NCI-H526 (cell line): Measurements from ENCODE around the gene ZP3.
"Not testable (repeated sequence)": the region's sequence is repeated elsewhere in the genome, so short reads cannot be mapped to it uniquely, and the experiment has no call there.

Experiments
- DNase-seq, 2 experiments: peaks; one replicate each; lab custom pipeline; 2025; lab: John Stamatoyannopoulos, UW

ZP3 gene

DNA sequence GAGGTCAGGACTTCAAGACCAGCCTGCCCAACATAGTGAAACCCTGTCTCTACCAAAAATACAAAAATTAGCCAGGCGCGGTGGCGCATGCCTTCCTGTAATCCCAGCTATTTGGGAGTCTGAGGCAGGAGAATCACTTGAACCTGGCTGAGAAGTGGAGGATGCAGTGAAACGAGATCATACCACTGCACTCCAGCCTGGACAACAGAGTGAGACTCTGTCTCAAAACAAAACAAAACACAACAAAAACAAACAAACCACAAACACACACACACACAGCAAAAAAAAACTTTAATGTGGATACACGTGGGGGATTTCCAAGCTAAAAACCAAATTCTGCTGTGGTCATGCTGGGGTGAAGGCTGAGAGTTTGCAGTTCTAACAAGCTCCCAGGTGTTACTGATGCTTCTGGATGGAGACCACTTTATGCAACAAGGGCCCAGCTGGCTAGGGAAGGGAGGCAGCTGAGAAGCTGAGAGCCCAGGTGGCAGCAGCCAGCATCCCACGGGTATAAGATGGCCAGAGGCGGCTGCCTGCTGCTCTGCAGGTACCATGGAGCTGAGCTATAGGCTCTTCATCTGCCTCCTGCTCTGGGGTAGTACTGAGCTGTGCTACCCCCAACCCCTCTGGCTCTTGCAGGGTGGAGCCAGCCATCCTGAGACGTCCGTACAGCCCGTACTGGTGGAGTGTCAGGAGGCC, at the start of gene ZP3:
Gene ZP3, plus strand, starts transcription at position 538 of the 699 bp plus-strand sequence. Its CDS starts 15 bp downstream, at position 553.
- no peak for DNase-seq

DNA sequence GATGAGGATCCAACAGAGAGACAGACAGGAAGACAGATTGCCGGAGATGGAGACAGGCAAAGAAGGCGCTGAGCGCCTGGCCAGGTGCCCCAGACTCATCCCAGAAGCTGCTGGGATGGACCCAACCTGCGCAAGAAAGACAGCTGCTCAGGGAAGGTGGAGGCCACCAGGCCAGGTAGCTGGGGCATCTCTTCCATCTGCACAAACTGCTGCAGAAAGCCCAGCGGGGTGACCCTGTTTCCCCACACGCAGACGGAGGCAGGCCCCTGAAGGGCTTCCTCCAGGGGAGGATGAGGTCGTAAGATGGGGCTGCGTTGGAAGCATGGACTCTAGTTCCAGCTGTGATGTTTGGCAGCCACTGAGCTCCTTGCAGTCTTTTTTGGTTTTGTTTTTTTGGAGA, 49.5 kb upstream of the ZP3 start:
- no peak for DNase-seq

DNA sequence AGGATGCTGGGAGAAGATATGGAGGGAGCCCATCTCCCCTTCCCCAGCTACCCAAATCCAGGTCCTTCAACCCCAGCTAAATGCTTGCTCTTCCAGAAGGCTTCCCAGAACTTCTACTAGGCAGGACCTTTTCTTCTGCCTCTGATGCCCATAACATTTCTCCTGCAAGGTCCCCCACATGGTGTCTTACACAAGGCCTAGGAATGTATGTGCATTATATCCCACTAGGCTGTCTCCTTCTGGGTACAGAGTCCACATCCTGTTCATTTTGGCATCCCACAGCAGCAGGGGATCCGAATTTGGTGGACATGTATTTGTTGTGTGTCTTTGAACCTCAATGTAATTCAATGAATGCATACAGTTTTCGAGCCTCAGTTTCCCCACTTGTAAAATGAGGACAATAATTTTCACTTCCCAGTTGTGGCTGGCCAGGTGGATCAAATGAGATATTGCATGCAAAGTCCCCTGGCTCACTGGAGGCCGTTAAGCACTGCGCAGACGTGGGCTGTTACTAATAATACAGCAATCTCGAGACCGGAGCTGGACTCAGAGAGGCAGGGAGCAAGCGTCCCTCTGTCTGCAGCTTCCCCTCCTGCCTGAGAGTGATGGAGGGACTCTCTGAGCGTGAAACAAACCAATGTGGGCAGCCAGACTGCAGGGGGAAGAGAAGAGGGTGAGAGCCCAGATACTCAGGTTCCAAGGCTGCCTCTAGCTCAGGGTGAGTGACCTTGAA, 47.4 kb upstream of the ZP3 start:
- DNase-seq, result peak in 1 of 2 experiments; percentile 40

- DNase-seq, result no peak
These were observed 44.2 kb upstream of the ZP3 start for GRCh38 chr7:76380623-76380966.

GRCh38 chr7:76381814-76382213, 42.9 kb upstream of the ZP3 start:
- no peak for DNase-seq

DNA sequence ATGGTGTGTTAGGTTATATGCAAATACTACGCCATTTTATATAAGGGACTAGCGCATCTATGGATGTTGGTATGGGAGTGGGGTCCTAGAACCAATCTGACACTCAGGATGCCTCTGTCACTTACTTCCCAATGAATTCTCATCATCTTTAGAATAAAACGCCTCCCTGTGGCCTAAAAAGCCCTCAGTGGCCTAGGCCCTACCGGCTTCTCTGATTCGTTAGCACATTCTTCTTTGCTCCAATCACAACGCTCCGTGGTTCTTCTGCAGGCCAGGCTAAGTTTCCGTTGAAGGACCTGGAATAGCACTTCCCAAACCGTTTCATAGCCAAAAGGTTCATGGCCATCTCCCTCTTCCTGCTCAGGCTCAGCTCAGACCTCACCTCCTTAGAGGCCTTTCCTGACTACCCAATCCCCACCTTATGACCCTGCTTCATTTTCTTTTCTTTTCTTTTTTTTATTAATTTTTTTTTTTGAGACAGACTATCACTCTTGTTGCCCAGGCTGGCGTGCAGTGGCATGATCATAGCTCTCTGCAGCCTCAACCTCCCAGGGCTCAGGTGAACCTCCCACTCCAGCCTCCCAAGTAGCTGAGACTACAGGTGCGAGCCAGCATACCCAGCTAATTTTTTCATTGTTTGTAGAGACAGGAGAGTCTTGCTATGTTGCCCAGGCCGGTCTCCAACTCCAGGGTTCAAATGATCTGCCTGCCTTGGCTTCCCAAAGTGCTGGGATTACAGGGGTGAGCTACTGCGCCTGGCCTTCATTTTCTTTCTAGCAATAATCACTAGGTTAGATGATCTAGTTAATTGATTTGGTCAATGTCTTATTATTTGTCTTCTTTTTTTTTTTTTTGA, 41.4 kb upstream of the ZP3 start:
- DNase-seq, result no peak

DNA sequence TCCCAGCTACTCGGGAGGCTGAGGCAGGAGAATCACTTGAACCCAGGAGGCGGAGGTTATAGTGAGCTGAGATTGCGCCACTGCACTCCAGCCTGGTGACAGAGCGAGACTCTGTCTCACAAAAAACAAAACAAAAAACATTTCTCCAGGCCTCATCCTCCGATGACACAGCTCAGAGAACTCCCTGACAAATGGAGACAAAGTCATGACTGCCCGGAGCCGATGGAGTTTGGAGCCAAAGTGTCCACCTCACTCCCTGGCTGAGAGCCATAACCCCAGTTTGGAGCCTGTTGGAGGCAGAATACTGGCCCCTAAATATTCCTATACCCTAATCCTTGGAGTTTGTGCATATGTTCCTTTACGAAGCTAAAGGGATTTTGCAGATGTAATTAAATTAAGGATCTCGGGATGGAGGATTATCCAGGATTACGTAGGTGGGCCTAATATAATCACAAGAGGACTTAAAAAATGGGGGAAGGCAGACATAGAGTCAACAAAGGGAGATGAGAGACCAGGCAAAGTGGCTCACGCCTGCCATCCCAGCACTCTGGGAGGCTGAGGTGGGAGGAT, 38.0 kb upstream of the ZP3 start:
- no peak for DNase-seq

DNA sequence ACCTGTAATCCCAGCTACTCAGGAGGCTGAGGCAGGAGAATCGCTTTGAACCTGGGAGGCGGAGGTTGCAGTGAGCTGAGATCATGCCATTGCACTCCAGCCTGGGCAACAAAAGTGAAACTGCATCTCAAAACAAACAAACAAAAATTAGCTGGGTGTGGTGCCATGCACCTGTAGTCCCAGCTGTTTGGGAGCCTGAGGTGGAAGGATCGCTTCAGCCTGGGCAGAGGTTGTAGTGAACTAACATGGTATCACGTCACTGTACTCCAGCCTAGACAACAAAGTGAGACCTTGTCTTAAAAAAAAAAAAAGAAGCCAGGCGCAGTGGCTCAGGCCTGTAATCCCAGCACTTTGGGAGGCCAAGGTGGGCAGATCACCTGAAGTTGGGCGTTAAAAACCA, 37.0 kb upstream of the ZP3 start:
- DNase-seq, result not testable (repeated sequence)

DNA sequence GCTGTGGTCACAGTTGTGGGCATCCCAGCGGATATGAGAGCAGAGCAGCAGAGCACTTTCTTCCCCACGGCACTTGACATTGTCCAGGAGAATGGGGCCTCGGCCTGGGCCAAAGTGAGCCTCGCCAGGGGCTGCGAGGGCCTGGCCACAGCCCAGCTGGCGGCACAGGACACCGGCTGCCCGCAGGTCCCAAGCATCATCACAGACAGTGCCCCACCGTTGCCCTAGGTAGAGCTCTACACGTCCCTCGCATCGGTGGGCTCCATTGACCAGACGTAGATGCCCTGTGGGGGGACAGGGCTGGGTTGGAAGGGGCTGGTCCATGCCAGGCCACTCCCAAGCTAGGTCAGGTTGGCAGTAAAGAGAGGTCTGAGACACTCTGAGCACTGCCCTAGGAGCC, 34.7 kb upstream of the ZP3 start:
- DNase-seq, result no peak

- no peak for DNase-seq
These were observed 32.1 kb upstream of the ZP3 start for GRCh38 chr7:76392531-76393115.

- DNase-seq, result peak; percentile 74 to 97
These were observed 31.4 kb upstream of the ZP3 start for GRCh38 chr7:76393116-76394031.

GRCh38 chr7:76394957-76395356, 29.8 kb upstream of the ZP3 start:
- DNase-seq, result no peak

- not testable (repeated sequence) for DNase-seq
These were observed 29.2 kb upstream of the ZP3 start for GRCh38 chr7:76395605-76395964.

DNA sequence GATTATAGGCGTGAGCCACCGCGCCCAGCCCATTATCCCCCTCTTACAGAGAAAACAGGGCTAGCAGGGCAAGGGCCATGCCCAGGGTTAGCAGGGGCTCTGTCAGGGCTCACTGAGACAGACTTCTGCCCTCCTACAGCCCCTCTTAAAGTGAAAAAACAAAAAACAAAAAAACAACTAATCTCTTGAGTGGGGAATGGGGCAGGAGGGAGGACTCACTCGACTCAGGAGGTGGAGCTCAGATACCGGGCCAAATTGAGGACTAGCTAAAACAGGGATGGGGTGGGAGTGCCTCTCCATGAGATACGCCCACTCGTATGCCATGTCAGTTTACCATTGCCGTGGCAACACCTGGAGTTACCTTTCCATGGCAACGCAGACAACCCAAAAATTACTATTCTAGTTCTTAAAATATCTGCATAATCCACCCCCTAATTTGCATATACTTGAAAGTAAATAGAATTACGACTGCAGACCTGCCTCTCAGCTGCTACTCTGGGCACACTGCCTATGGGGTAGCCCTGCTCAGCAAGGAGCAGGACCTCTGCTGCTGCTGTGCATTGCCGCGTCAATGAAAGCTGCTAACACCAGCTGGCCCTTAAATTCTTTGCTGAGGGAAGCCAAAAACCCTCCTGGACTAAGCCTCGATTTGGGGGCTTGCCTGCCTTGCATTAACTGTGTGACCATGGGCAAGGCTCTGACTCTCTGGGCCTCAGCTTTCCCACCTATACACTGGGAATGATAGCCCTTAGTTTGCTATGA, 28.6 kb upstream of the ZP3 start:
- peak; percentile 63 to 70 for DNase-seq

DNA sequence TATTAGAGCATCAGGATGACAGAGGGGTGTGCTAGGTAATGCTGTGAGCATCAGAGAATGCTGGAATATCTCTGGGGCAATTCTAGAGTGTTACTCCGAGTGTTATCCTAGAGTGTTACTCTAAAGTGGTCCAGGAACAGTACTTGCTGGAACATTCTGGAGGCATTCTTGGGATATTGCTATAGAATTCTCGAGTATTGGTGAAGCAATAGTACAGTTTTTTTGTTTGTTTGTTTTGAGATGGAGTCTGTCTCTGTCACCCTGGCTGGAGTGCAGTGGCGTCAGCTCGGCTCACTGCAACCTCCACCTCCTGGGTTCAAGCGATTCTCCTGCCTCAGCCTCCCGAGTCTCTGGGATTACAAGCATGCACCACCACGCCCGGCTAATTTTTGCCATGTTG, 27.9 kb upstream of the ZP3 start:
- no peak for DNase-seq

- peak; percentile 41 to 90 for DNase-seq
These were observed 27.2 kb upstream of the ZP3 start for GRCh38 chr7:76397409-76398183.

DNA sequence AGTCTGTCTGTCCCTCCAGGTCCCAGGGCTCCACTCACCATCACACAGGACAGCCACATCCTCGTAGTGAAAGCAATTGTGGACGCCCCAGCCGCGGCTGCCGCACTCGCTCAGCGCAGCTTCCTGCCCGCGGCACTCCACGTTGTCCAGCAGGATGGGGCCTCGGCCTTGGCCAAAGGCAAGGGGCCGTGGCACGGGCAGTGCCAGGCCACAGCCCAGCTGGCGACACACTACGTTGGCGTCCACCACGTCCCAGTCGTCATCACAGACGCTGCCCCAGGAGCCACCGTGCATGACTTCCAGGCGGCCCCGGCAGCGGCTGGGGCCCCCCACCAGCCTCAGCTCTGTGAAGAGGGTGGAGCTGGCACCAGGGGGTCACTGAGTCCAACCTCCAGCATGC, 24.5 kb upstream of the ZP3 start:
- DNase-seq, result no peak

DNA sequence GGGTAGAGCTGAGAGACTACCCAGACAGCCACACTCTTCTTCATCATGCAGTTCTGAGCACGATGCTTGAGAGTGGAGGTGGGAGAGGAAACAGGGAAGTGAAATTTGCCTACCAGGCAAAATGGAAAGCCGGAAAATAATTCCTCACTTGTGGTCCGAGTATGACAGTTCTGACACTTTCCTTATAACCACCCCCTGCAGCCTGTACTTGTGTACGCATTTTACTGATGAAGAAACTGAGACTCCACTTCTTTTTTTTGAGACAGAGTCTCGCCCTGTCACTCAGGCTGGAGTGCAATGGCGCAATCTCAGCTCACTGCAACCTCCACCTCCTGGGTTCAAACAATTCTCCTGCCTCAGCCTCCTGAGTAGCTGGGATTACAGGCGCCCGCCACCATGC, 21.7 kb upstream of the ZP3 start:
- DNase-seq, result not testable (repeated sequence)

DNA sequence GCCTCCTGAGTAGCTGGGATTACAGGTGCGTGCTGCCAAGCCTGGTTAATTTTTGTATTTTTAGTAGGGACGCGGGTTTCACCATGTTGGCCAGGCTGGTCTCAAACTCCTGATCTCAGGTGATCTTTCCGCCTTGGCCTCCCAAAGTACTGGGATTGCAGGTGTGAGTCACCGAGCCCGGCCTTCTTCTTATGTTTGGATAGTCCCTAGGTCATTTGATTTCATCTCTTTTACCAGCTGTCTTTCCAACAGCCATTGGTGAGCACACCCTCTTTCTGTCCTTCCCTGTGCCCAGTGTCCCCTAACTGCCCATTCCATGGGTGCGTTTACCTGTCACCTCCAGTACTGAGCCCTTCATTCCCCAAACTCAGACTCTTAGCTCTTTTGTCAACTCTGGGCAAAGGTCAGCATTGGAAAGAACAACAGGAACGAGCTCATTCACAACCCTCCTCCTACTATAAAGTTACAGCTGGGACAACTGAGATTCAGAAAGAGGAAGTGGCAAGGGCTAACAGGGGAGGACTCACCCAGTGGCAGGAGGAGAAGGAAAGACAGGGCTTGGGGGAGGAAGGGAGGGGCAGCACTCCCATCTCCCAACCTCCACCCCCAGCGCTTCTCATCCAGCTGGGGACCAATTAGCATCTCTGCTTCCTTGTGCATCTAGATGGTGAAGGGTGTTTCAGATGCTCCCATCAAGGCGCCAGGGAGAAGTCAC, 20.8 kb upstream of the ZP3 start:
- DNase-seq, result no peak
